ENCODE results near the gene MYH11. TPM values are rescaled to one million over a fixed set of nuclear protein-coding genes. Genes with fewer than 3 reads are reported as not detected.
A peak's percentile ranks its signal among the peaks of the same experiment; 100 is the strongest.

Gene MYH11
- total and polyA plus RNA-seq, 2 of the 13 experiments (the other 11 are each of a cell fraction or from before 2014, with no cell fraction given): not detected

- no peak for TF ChIP-seq ZBTB25 (CRISPR knock-in tag; IDR thresholded peaks at IDR 0.05)
- no peak for TF ChIP-seq TBL1XR1 (IDR thresholded peaks at IDR 0.05; ENCODE audit: borderline replicate concordance, low read length, partially characterized antibody)
- no peak for TF ChIP-seq NCOA1 (CRISPR knock-in tag; IDR thresholded peaks at IDR 0.05)
- no peak for TF ChIP-seq SMARCC2 (IDR thresholded peaks at IDR 0.05)
- TF ChIP-seq ZNF512 (CRISPR knock-in tag; IDR thresholded peaks at IDR 0.05): no peak
- no peak for TF ChIP-seq ZNF761 (CRISPR knock-in tag; conservative IDR thresholded peaks at IDR 0.05)
- no peak for TF ChIP-seq CC2D1A (CRISPR knock-in tag; IDR thresholded peaks at IDR 0.05)
- no peak for TF ChIP-seq CCDC6 (CRISPR knock-in tag; IDR thresholded peaks at IDR 0.05)
- TF ChIP-seq HNF1A (IDR thresholded peaks at IDR 0.05; ENCODE audit: low read depth): no peak
- TF ChIP-seq HNF1A (CRISPR knock-in tag; IDR thresholded peaks at IDR 0.05; ENCODE audit: borderline replicate concordance): no peak
- no peak for TF ChIP-seq ZNF335 (CRISPR knock-in tag; IDR thresholded peaks at IDR 0.05)
- TF ChIP-seq HNRNPL (IDR thresholded peaks at IDR 0.05; ENCODE audit: low read depth, low read length): no peak
- peak; percentile 31; the same call in 1 of the 2 replicates for TF ChIP-seq ZNF264 (CRISPR knock-in tag; IDR thresholded peaks at IDR 0.05)
- TF ChIP-seq REST (IDR thresholded peaks at IDR 0.05; ENCODE audit: borderline replicate concordance in 1 of 2, low read depth in 1 of 2, low read length in 2 of 2): no peak
- peak; percentile 47; the same call in 1 of the 2 replicates for TF ChIP-seq ZFP91 (CRISPR knock-in tag; IDR thresholded peaks at IDR 0.05; ENCODE audit: borderline replicate concordance)
Observed at GRCh38 chr16:15777533-15778203, 79.2 kb downstream of the MYH11 start (continued).

Measured in HepG2 (cell line).